Fibroblast of skin of left biceps (primary cell): ENCODE data around the gene WFDC13.
"Not testable (repeated sequence)": the region's sequence is repeated elsewhere in the genome, so short reads cannot be mapped to it uniquely, and the experiment has no call there.

Source experiments
- DNase-seq, 2 experiments: peaks; one replicate each; pipeline ENCODE4 v3.0.0-alpha.2; 2013; ENCODE audit warnings: low read depth in 2 of 2

The WFDC13 gene

DNA sequence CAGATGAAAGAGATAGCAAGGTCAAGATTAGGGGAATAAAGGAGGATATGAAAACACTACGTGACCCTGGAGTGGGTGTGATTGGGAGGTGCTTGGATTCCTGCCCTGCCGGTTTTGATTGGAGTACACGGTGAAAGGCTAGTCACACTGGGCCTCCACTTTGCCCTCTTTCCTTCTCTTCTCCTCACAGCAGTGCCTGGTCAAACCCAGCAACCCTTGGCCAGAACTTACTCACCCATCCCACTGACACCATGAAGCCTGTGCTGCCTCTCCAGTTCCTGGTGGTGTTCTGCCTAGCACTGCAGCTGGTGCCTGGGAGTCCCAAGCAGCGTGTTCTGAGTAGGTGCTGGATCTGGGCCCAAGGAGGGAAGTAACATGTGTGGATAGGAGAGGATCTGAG is at the start of gene WFDC13:
WFDC13 (plus strand) TSS at position 166 of the 400 bp plus-strand sequence; CDS start at position 252, 86 bp downstream.
- no peak for DNase-seq

- not testable (repeated sequence) for DNase-seq
Observed at GRCh38 chr20:45657038-45657437, 44.8 kb upstream of the WFDC13 start.

GRCh38 chr20:45670139-45670538 is 31.7 kb upstream of the WFDC13 start, which contains the start of gene WFDC11:
WFDC11 (minus strand) TSS chr20:45670239; CDS start chr20:45650600, 19,639 bp downstream.
- DNase-seq, result no peak

GRCh38 chr20:45672765-45673164 is 29.1 kb upstream of the WFDC13 start:
- no peak for DNase-seq

DNA sequence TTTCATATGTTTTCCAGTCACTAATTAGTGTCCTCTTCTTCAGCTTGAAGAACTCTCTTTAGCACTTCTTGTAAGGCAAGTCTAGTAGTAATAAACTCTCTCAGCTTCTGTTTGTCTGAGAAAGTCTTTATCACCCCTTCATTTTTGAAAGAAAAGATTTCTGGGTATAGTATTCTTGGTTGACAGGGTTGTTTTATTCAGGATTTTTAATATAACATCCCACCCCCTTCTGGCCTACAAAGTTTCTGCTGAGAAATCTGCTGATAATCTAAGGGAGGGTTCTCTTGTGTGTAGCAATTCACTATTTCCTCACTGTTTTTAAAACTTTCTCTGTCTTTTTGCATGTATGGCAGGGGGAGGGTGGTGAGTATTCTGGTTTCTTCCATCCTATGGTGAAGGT is 22.2 kb upstream of the WFDC13 start:
- no peak for DNase-seq

DNA sequence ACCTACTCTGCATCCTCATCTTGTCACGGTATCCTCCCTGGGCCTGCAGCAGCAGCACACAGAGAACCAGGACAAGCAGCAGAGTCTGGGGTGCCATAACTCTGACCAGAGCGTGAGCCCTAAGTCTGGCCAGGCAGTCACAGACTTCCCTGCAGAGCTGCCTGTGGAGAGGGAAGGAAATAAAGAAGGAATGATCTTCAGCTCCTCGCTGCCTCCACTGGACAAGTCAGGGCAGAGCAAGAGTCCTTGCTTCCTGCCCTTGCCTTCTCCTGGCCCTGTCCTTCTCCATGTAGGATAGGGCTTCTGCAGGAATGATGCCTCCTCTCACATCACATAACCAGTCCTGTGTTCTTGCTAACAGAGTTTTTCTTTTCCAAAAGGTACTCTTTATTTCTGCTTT is 15.9 kb upstream of the WFDC13 start:
- DNase-seq, result no peak

- DNase-seq, result not testable (repeated sequence)
Observed at GRCh38 chr20:45693346-45693745, 8.5 kb upstream of the WFDC13 start.

GRCh38 chr20:45695496-45695895 is 6.3 kb upstream of the WFDC13 start:
- DNase-seq, result no peak

DNA sequence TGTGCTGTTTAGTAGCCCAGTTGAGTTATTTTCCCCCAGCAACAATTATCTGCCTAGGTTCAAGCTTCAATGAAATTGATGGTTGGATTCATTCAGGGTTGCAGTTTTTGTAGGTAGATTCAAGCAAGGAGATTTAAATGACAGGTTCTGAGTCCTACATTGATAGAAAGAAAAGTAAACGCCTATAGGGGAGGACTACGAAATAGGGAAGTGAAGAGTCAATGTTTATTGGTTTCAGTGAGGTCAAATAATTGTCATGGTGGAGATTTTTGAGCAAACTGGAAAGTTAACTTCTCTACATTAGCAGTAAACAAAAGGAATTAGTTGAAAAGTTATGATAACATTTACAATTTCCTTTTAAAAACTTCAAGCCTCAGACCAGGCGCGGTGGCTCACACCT is 734 bp upstream of the WFDC13 start:
- no peak for DNase-seq

GRCh38 chr20:45704969-45705637 is 3.3 kb downstream of the WFDC13 start, which contains the start of gene WFDC10B:
WFDC10B (minus strand) TSS chr20:45705019; CDS start chr20:45685992, 19,027 bp downstream.
- DNase-seq, result no peak

DNA sequence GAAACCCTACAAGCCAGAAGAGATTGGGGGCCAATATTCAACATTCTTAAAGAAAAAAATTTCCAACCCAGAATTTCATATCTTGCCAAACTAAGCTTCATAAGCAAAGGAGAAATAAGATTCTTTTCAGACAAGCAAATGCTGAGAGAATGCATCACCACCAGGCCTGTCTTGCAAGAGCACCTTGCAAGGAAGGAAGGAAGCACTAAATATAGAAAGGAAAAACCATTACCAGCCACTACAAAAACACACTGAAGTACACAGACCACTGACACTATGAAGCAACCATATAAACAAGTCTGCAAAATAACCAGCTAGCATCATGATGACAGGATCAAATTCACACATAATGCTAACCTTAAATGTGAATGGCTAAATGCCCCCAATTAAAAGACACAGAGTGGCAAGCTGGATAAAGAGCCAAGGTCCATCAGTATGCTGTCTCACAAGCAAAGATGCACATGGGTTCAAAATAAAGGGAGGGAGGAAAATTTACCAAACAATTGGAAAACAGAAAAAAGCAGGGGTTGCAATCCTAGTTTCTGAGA is 14.4 kb downstream of the WFDC13 start:
- not testable (repeated sequence) for DNase-seq

DNA sequence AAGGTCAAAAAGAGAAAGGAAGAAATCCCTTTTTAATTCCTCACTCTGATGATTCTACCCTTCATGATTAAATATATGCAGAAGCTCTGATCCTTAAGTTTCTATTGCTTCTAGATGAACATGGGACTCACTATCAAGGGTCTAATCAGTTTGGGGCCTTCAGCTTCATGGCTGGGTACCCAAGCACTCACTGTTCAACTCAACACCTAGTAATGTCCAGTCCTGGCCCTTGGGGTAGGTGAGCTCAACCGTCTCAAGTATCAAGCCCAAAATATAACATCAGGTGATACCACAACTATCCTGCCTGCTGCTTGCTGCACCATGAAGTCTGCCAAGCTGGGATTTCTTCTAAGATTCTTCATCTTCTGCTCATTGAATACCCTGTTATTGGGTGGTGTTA is 20.2 kb downstream of the WFDC13 start, which contains the start of gene SPINT4:
SPINT4 (plus strand) TSS at position 301 of the 400 bp plus-strand sequence; CDS start at position 322, 21 bp downstream.
- DNase-seq, result no peak

GRCh38 chr20:45725134-45725533 is 23.3 kb downstream of the WFDC13 start:
- DNase-seq, result no peak

DNA sequence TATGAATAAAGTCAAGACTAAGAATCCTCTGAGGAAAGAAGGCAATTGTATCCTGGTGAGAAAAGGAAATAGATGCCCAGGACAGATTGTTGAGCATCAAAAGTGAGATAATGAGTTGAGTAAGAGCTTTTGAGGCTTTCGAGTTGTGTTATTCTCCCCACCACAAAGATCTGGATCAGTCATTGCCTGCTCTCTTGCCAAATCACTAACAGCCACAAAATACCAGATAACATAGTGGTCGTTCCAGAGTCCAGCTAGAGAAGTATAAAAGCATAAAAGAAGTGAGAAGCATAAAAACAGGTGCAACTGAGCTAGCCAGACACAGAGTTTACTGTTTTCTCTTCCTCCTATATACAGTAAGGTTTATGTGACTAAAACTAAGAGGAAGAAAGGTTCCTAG is 25.2 kb downstream of the WFDC13 start:
- no peak for DNase-seq

DNA sequence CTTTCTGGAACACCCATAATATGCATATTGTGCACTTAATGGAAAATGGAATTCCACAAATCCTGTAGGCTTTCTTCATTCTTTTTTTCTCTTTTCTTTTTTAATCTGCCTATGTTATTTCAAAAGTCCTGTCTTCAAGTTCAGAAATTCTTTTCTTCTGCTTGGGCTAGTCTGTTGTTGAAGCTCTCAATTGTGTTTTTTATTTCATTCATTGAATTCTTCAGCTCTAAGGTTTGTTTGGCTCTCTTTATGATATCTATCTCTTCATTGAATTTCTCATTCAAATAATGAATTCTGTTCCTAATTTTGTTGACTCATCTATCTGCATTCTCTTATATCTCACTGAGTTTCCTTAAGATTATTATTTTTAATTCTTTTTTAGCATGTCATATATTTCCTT is 30.4 kb downstream of the WFDC13 start:
- DNase-seq, result no peak

GRCh38 chr20:45735552-45735951 is 33.7 kb downstream of the WFDC13 start:
- DNase-seq, result no peak

DNA sequence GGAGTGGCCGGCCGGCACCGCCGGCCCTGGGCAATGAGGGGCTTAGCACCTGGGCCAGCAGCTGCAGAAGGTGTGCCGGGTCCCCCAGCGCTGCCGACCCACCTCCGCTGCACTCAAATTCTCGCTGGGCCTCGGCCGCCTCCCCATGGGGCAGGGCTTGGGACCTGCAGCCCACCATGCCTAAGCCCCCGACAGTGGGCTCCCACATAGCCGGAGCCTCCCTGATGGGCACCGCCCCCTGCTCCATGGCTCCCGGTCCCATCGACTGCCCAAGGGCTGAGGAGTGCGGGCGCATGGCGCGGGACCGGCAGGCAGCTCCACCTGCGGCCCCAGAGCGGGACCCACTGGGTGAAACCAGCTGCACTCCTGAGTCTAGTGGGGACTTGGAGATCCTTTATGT is 34.1 kb downstream of the WFDC13 start:
- DNase-seq, result no peak

- no peak for DNase-seq
Observed at GRCh38 chr20:45742596-45742995, 40.8 kb downstream of the WFDC13 start.

DNA sequence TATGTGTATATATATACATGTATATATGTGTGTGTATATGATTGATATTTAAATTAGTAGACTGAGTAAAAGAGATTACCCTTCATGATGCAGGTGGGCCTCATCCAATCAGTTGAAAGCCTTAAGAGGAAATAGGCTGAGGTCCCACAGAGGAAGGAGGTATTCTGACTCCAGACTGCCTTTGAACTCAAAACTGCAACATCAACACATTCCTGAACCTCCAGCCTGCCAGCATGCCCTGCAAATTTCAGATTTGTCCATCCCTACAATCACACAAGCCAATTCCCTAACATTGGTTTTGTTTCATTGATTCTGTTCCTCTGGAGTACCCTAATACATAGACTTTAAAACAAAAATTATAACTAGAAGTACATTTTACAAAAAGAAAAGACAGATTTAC is 43.2 kb downstream of the WFDC13 start:
- no peak for DNase-seq

GRCh38 chr20:45751721-45752120 is 49.9 kb downstream of the WFDC13 start:
- no peak for DNase-seq

GRCh38 chr20:45752746-45753145 is 50.9 kb downstream of the WFDC13 start:
- DNase-seq, result no peak

GRCh38 chr20:45758096-45758495 is 56.3 kb downstream of the WFDC13 start:
- DNase-seq, result no peak
